Ascending aorta (tissue), 2 donors: Measurements from ENCODE around the gene BCAT1. TPM values are rescaled to one million over a fixed set of nuclear protein-coding genes. Genes with fewer than 3 reads are reported as not detected.
"Not testable (repeated sequence)": the region's sequence is repeated elsewhere in the genome, so short reads cannot be mapped to it uniquely, and the experiment has no call there.

Source experiments
- DNase-seq, 2 donors: peaks; one replicate each; pipeline ENCODE4 v3.0.0-alpha.2; 2019; ENCODE audit warnings: low spot score in 2 of 2
- H3K27ac ChIP-seq, 2 donors: fragments of 200-600 bp; sonication (generic); one replicate each; pipeline ENCODE4 v1.5.1; 2016 to 2017; ENCODE audit warnings: mild to moderate bottlenecking in 1 of 2
- H3K27me3 ChIP-seq: fragments of 200-600 bp; sonication (generic); one replicate; pipeline ENCODE4 v1.5.1; 2017
- H3K36me3 ChIP-seq, 2 donors: fragments of 200-600 bp; sonication (generic); one replicate each; pipeline ENCODE4 v1.5.1; 2016
- H3K4me1 ChIP-seq, 2 donors: fragments of 200-600 bp; sonication (generic); one replicate each; pipeline ENCODE4 v1.5.1; 2016 to 2017; ENCODE audit warnings: mild to moderate bottlenecking in 1 of 2
- H3K4me3 ChIP-seq, 2 donors: fragments of 200-600 bp; sonication (generic); one replicate each; pipeline ENCODE4 v1.5.1; 2016 to 2017; ENCODE audit warnings: mild to moderate bottlenecking in 1 of 2
- H3K9me3 ChIP-seq, 2 donors: fragments of 200-600 bp; sonication (generic); one replicate each; pipeline ENCODE4 v1.5.1; 2016
- intact Hi-C: fragments of 100-400 bp; cut with DNase I; formaldehyde crosslinking; loops from one replicate; pipeline ENCODE4 v1.15.1; 2023
- total RNA-seq: library from RNA; depleted of rRNA; stranded (reverse); fragments of >200 nt; gene quantifications from one replicate; pipeline ENCODE4 v1.1.0, GENCODE V29; 2016
- TF ChIP-seq, protein P1 (sequence below), 3 experiments: fragments of 200-600 bp in 2 of 3; fragments of 450-650 bp in 1 of 3; sonication (generic) in 2 of 3; IDR thresholded peaks; one replicate each; pipeline ENCODE4 v1.5.1; 2016 to 2019; ENCODE audit warnings: antibody characterized with exemption in 3 of 3, mild to moderate bottlenecking in 1 of 3, moderate library complexity in 1 of 3

Gene BCAT1
- total RNA-seq, 1 donor from 2014 or later = 16.5 TPM

DNA sequence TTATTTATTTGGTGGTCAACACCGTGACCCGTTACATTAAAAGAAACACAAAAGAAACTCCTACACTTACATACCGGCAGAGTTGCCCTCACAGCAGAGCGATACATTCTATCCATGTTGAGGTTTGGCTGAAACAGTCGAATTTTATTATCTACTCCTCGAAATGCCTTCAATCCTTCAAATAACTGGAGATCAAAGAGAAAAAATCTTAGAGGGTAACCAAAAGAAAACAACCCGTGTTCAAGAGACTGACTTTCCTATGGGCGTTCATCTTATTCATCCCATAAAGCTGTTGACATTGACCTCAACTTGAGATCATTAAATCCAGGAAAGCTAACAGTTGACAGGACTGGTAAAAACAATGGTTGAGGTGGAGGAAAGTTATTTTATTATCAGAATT lies 67.7 kb downstream of the BCAT1 start:
- no peaks in the 10 kb centered on the region for H3K36me3 ChIP-seq
- no peak for DNase-seq
- H3K4me3 ChIP-seq = no peak overlapping the region
- no peak overlapping the region for H3K27ac ChIP-seq
- H3K9me3 ChIP-seq = no peaks in the 10 kb centered on the region
- no peaks in the 10 kb centered on the region for H3K4me1 ChIP-seq
- intact Hi-C loops = no loop called here
- TF ChIP-seq, protein P1, sequence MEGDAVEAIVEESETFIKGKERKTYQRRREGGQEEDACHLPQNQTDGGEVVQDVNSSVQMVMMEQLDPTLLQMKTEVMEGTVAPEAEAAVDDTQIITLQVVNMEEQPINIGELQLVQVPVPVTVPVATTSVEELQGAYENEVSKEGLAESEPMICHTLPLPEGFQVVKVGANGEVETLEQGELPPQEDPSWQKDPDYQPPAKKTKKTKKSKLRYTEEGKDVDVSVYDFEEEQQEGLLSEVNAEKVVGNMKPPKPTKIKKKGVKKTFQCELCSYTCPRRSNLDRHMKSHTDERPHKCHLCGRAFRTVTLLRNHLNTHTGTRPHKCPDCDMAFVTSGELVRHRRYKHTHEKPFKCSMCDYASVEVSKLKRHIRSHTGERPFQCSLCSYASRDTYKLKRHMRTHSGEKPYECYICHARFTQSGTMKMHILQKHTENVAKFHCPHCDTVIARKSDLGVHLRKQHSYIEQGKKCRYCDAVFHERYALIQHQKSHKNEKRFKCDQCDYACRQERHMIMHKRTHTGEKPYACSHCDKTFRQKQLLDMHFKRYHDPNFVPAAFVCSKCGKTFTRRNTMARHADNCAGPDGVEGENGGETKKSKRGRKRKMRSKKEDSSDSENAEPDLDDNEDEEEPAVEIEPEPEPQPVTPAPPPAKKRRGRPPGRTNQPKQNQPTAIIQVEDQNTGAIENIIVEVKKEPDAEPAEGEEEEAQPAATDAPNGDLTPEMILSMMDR (IDR thresholded peaks at IDR 0.05) = no peak
- no peaks in the 10 kb centered on the region for H3K27me3 ChIP-seq

DNA sequence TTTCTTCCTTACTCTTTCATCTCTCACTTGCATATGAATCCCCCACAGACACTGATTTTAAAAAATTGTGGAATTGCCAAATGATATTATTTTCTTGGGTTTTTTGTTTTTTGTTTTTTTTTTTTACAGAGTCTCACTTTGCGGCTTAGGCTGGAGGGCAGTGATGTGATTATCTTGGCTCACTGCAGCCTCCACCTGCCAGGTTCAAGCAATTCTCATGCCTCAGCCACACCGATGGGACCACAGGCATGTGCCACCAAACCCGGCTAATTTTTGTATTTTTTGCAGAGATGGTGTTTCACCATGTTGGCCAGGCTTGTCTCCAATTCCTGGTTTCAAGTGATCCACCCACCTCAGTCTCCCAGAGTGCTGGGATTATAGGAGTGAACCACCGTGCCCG lies 68.2 kb downstream of the BCAT1 start:
- intact Hi-C loops = no loop called here
- no peaks in the 10 kb centered on the region for H3K27me3 ChIP-seq
- H3K36me3 ChIP-seq = no peaks in the 10 kb centered on the region
- no peak overlapping the region for H3K27ac ChIP-seq
- DNase-seq = no peak
- H3K4me3 ChIP-seq = no peak overlapping the region
- H3K9me3 ChIP-seq = no peaks in the 10 kb centered on the region
- no peaks in the 10 kb centered on the region for H3K4me1 ChIP-seq
- TF ChIP-seq, protein P1 (IDR thresholded peaks at IDR 0.05) = no peak

DNA sequence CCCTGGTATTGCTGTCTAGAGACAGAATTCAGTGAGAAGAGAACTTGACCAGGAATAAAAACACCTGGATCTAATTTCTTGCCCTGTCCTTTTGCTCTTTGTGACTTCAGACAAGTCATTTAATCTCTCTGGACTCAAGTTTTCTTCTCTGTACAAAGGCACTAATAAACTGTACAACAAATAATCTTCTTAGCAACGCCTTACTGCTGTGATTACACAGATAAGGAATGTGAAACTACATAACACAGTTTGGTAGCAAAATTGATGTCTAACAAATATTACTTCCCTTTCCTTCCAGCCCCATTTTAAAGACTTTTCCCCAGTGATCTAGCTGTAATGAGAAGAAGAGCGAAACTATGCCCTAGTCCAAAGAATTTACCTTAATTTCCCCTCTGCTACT lies 69.3 kb downstream of the BCAT1 start:
- Histone ChIP-seq H3K36me3 (no peaks in the 10 kb centered on the region), H3K9me3 (no peaks in the 10 kb centered on the region), H3K27ac (no peak overlapping the region), H3K4me1 (no peaks in the 10 kb centered on the region), H3K27me3 (no peaks in the 10 kb centered on the region), H3K4me3 (no peak overlapping the region)
- no peak for DNase-seq
- TF ChIP-seq, protein P1 (IDR thresholded peaks at IDR 0.05) = no peak
- intact Hi-C loops = no loop called here

DNA sequence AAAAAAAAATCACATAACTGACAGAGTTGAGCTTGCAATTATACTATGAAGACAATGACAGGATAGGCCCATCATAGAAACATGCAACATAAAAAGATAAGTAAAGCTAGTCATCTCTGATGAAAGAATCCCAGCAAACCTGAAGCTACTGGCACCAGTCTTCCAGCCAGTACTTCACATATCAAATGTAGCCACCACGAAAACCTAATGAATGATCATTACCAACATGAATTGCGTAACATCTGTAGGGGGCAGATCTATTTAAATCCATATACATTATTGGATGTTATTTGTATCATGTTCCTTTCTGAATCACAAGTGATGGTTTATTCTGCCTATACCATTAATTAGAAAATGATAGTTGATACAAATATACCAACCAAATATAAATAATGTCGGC lies 73.9 kb downstream of the BCAT1 start:
- TF ChIP-seq, protein P1 (IDR thresholded peaks at IDR 0.05) = no peak
- Histone ChIP-seq H3K27ac (no peak overlapping the region), H3K27me3 (no peaks in the 10 kb centered on the region), H3K36me3 (no peaks in the 10 kb centered on the region), H3K4me1 (no peaks in the 10 kb centered on the region), H3K4me3 (no peak overlapping the region), H3K9me3 (no peaks in the 10 kb centered on the region)
- intact Hi-C loops = no loop called here
- DNase-seq = no peak

DNA sequence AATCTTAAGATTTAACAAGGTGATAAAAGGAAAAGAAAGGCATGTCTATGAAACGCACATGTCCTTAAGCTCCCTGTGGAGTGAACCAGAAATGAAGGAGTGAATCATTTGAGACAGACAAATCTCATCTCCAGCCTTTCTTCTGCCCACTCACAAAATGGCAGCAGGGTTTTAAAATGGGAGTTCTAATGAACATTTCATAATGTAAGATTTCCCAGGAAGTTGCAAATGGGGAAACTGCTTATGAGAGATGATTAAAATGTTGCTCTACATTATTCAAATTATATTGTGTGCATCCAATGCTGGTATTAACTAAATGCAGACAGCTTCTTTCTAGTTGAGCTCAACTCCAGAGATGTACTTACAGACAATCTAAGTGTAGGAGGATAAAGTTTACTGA lies 76.7 kb downstream of the BCAT1 start:
- no peaks in the 10 kb centered on the region for H3K36me3 ChIP-seq
- no peak overlapping the region for H3K27ac ChIP-seq
- intact Hi-C loops = no loop called here
- no peaks in the 10 kb centered on the region for H3K9me3 ChIP-seq
- TF ChIP-seq, protein P1 (IDR thresholded peaks at IDR 0.05) = no peak
- no peak for DNase-seq
- H3K4me1 ChIP-seq = no peaks in the 10 kb centered on the region
- no peaks in the 10 kb centered on the region for H3K27me3 ChIP-seq
- no peak overlapping the region for H3K4me3 ChIP-seq

DNA sequence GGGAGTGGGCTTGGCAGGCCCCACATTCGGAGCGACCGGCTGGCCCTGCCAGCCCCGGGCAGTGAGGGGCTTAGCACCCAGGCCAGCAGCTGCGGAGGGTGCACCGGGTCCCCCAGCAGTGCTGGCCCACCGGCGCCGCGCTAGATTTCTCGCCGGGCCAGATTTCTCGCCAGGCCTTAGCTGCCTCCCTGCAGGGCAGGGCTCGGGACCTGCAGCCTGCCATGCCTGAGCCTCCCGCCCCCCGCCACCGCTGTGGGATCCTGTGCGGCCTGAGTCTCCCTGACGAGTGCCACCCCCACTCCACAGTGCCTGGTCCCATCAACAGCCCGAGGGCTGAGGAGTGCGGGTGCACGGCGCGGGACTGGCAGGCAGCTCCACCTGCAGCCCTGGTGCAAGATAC lies 82.8 kb downstream of the BCAT1 start:
- H3K4me1 ChIP-seq, H3K27ac ChIP-seq, H3K4me3 ChIP-seq, DNase-seq, H3K9me3 ChIP-seq, H3K36me3 ChIP-seq, intact Hi-C loops, H3K27me3 ChIP-seq: not testable (repeated sequence)
